Loucy (cell line): ENCODE data around the gene GSK3B.

Experiments
- CTCF ChIP-seq: fragments of 200-600 bp; sonication (generic); conservative IDR thresholded peaks from 2 replicates; pipeline ENCODE4 v1.5.1; 2014; ENCODE audit warnings: mild to moderate bottlenecking, antibody characterized with exemption, low read length
- EZH2phosphoT487 ChIP-seq: fragments of 200-600 bp; IDR thresholded peaks from 2 replicates; pipeline ENCODE4 v1.6.1; 2018; ENCODE audit warnings: antibody characterized with exemption, mild to moderate bottlenecking, moderate library complexity, borderline replicate concordance

GRCh38 chr3:119990888-119991287 is 103.4 kb downstream of the GSK3B start:
- TF ChIP-seq CTCF (no peak), EZH2phosphoT487 (no peak)
